Measurements from ENCODE around the gene CUX1.
"Not testable (repeated sequence)": the region's sequence is repeated elsewhere in the genome, so short reads cannot be mapped to it uniquely, and the experiment has no call there.

Gene CUX1

GRCh38 chr7:102296514-102296913 lies 479.1 kb downstream of the CUX1 start:
- no peak for DNase-seq (ENCODE audit: low read depth in 1 of 2, low spot score in 1 of 2)

- DNase-seq (ENCODE audit: low read depth in 1 of 2, low spot score in 1 of 2) = no peak
These were observed 480.2 kb downstream of the CUX1 start for GRCh38 chr7:102297487-102298218.

GRCh38 chr7:102300643-102301221 lies 483.3 kb downstream of the CUX1 start:
- DNase-seq (ENCODE audit: low read depth in 1 of 2, low spot score in 1 of 2) = no peak

- DNase-seq (ENCODE audit: low read depth in 1 of 2, low spot score in 1 of 2) = not testable (repeated sequence)
These were observed 483.9 kb downstream of the CUX1 start for GRCh38 chr7:102301367-102301766.

GRCh38 chr7:102302025-102302424 lies 484.6 kb downstream of the CUX1 start:
- no peak for DNase-seq (ENCODE audit: low read depth in 1 of 2, low spot score in 1 of 2)

- no peak for DNase-seq (ENCODE audit: low read depth in 1 of 2, low spot score in 1 of 2)
These were observed 486.4 kb downstream of the CUX1 start for GRCh38 chr7:102303669-102304422.

GRCh38 chr7:102304668-102305067 lies 487.2 kb downstream of the CUX1 start:
- DNase-seq (ENCODE audit: low read depth in 1 of 2, low spot score in 1 of 2) = no peak

GRCh38 chr7:102305414-102306268 lies 488.2 kb downstream of the CUX1 start:
- no peak for DNase-seq (ENCODE audit: low read depth in 1 of 2, low spot score in 1 of 2)

GRCh38 chr7:102306916-102307677 lies 489.7 kb downstream of the CUX1 start:
- DNase-seq (ENCODE audit: low read depth in 1 of 2, low spot score in 1 of 2) = no peak

- no peak for DNase-seq (ENCODE audit: low read depth in 1 of 2, low spot score in 1 of 2)
These were observed 493.0 kb downstream of the CUX1 start for GRCh38 chr7:102310414-102310815.

- no peak for DNase-seq (ENCODE audit: low read depth in 1 of 2, low spot score in 1 of 2)
These were observed 494.9 kb downstream of the CUX1 start for GRCh38 chr7:102312317-102312716.

- DNase-seq (ENCODE audit: low read depth in 1 of 2, low spot score in 1 of 2) = no peak
These were observed 496.8 kb downstream of the CUX1 start for GRCh38 chr7:102313997-102314780.

- no peak for DNase-seq (ENCODE audit: low read depth in 1 of 2, low spot score in 1 of 2)
These were observed 500.0 kb downstream of the CUX1 start for GRCh38 chr7:102317231-102318059.

GRCh38 chr7:102318482-102318971 lies 501.1 kb downstream of the CUX1 start:
- no peak for DNase-seq (ENCODE audit: low read depth in 1 of 2, low spot score in 1 of 2)

GRCh38 chr7:102319671-102320070 lies 502.2 kb downstream of the CUX1 start:
- DNase-seq (ENCODE audit: low read depth in 1 of 2, low spot score in 1 of 2) = no peak

- no peak for DNase-seq (ENCODE audit: low read depth in 1 of 2, low spot score in 1 of 2)
These were observed 502.8 kb downstream of the CUX1 start for GRCh38 chr7:102320181-102320580.

- DNase-seq (ENCODE audit: low read depth in 1 of 2, low spot score in 1 of 2) = no peak
These were observed 503.4 kb downstream of the CUX1 start for GRCh38 chr7:102320601-102321350.

All from stimulated activated CD4-positive, alpha-beta T cell treated with anti-CD3 and anti-CD28 coated beads, Interleukin-15, amount 100 ng/mL, for 1 hour (primary cell).